NCI-H128 (cell line): ENCODE measurements around the gene GID4.
A peak's percentile ranks its signal among the peaks of the same experiment; 100 is the strongest.
"Not testable (repeated sequence)": the region's sequence is repeated elsewhere in the genome, so short reads cannot be mapped to it uniquely, and the experiment has no call there.

Experiments used
- DNase-seq: peaks from one replicate; lab custom pipeline; 2025; ENCODE audit not compliant: unreplicated experiment; lab: John Stamatoyannopoulos, UW

The GID4 gene

GRCh38 chr17:18038861-18039534, at the start of gene GID4, which contains the start of gene ATPAF2:
TSS of gene GID4 (plus strand) at chr17:18039408. CDS start at chr17:18039465, 57 bp downstream.
TSS of gene ATPAF2 (minus strand) at chr17:18039168. CDS start at chr17:18039013, 155 bp downstream.
- peak; percentile 92 for DNase-seq

- no peak for DNase-seq
These were observed 49.6 kb upstream of the GID4 start for GRCh38 chr17:17989618-17990017.

GRCh38 chr17:17990282-17990681, 48.9 kb upstream of the GID4 start:
- no peak for DNase-seq

GRCh38 chr17:17993366-17993765, 45.8 kb upstream of the GID4 start:
- no peak for DNase-seq

- no peak for DNase-seq
These were observed 45.4 kb upstream of the GID4 start for GRCh38 chr17:17993852-17994251.

- no peak for DNase-seq
These were observed 44.7 kb upstream of the GID4 start for GRCh38 chr17:17994271-17995069.

GRCh38 chr17:17995887-17996286, 43.3 kb upstream of the GID4 start:
- DNase-seq, result not testable (repeated sequence)

- no peak for DNase-seq
These were observed 40.3 kb upstream of the GID4 start for GRCh38 chr17:17998934-17999333.

GRCh38 chr17:17999364-18000029, 39.7 kb upstream of the GID4 start:
- no peak for DNase-seq

GRCh38 chr17:18000030-18000408, 39.2 kb upstream of the GID4 start:
- no peak for DNase-seq

- no peak for DNase-seq
These were observed 37.0 kb upstream of the GID4 start for GRCh38 chr17:18002171-18002570.

- DNase-seq, result peak; percentile 16
These were observed 34.9 kb upstream of the GID4 start for GRCh38 chr17:18004345-18004744.

GRCh38 chr17:18004884-18005305, 34.3 kb upstream of the GID4 start:
- peak; percentile 21 for DNase-seq

GRCh38 chr17:18005496-18005895, 33.7 kb upstream of the GID4 start:
- no peak for DNase-seq

GRCh38 chr17:18006495-18007239, 32.5 kb upstream of the GID4 start:
- DNase-seq, result no peak

GRCh38 chr17:18008496-18009268, 30.5 kb upstream of the GID4 start:
- no peak for DNase-seq

- DNase-seq, result no peak
These were observed 29.4 kb upstream of the GID4 start for GRCh38 chr17:18009609-18010420.

GRCh38 chr17:18011286-18011685, 27.9 kb upstream of the GID4 start:
- DNase-seq, result no peak

- DNase-seq, result no peak
These were observed 25.2 kb upstream of the GID4 start for GRCh38 chr17:18014006-18014405.
